PC-9 (cell line): Measurements from ENCODE around the gene TCAIM. TPM values are rescaled to one million over a fixed set of nuclear protein-coding genes. Genes with fewer than 3 reads are reported as not detected.

ENCODE experiments used
- BruUV-seq: library from RNA; stranded (reverse); fragments of 400-500 nt; replicated peaks from 2 replicates; lab custom pipeline; 2021; lab: Mats Ljungman, UMichigan
- CTCF ChIA-PET: fragments of 300-600 bp; sonication (Branson Sonifier 250); formaldehyde crosslinking; loops from one replicate; lab custom pipeline; 2022; ENCODE audit warnings: antibody characterized with exemption; lab: Charles Lee
- POLR2A ChIA-PET: fragments of 300-600 bp; sonication (Branson Sonifier 250); formaldehyde crosslinking; loops from one replicate; lab custom pipeline; 2022; ENCODE audit warnings: antibody characterized with exemption; ENCODE audit not compliant: unreplicated experiment; lab: Charles Lee
- DNase-seq, 2 experiments: peaks; one replicate each; pipeline versions ENCODE4 v3.0.0 to v3.0.0-alpha.2; 2015 to 2022; ENCODE audit warnings: mixed read lengths in 1 of 2
- H2AFZ ChIP-seq: fragments of 200-600 bp; sonication (generic); 2 replicates; pipeline ENCODE4 v1.8.1; 2017; ENCODE audit warnings: antibody characterized with exemption
- H3F3A ChIP-seq: fragments of 200-600 bp; sonication (generic); 2 replicates; pipeline ENCODE4 v1.8.1; 2017; ENCODE audit warnings: antibody characterized with exemption, mild to moderate bottlenecking, low read depth; ENCODE audit not compliant: insufficient read depth
- H3K27ac ChIP-seq: fragments of 200-600 bp; sonication (generic); 2 replicates; pipeline ENCODE4 v1.6.1; 2016; ENCODE audit warnings: mixed run types
- H3K27me3 ChIP-seq: fragments of 200-600 bp; sonication (generic); 2 replicates; pipeline ENCODE4 v1.6.1; 2016; ENCODE audit warnings: low read depth, mixed run types; ENCODE audit not compliant: insufficient read depth
- H3K36me3 ChIP-seq: fragments of 200-600 bp; sonication (generic); 2 replicates; pipeline ENCODE4 v1.6.1; 2016; ENCODE audit warnings: low read depth, mixed run types
- H3K4me1 ChIP-seq: fragments of 200-600 bp; sonication (generic); replicated peaks from 2 replicates; pipeline ENCODE4 v1.6.1; 2016; ENCODE audit warnings: mixed run types; ENCODE audit not compliant: insufficient read depth
- H3K4me2 ChIP-seq: fragments of 200-600 bp; sonication (generic); 2 replicates; pipeline ENCODE4 v1.6.1; 2017; ENCODE audit warnings: mixed run types
- H3K4me3 ChIP-seq: fragments of 200-600 bp; sonication (generic); 2 replicates; pipeline ENCODE4 v1.6.1; 2016; ENCODE audit warnings: mixed run types
- H3K79me2 ChIP-seq: fragments of 200-600 bp; sonication (generic); 2 replicates; pipeline ENCODE4 v1.6.1; 2017; ENCODE audit warnings: low read depth, mixed run types
- H3K9me2 ChIP-seq: fragments of 200-600 bp; sonication (generic); 2 replicates; pipeline ENCODE4 v1.8.1; 2017; ENCODE audit warnings: mild to moderate bottlenecking; ENCODE audit not compliant: insufficient read depth
- H3K9me3 ChIP-seq: fragments of 200-600 bp; sonication (generic); 2 replicates; pipeline ENCODE4 v1.8.1; 2016; ENCODE audit warnings: low read depth; ENCODE audit not compliant: insufficient read depth
- H4K20me1 ChIP-seq: fragments of 200-600 bp; sonication (generic); 2 replicates; pipeline ENCODE4 v1.8.1; 2017; ENCODE audit not compliant: insufficient read depth
- EZH2 ChIP-seq: fragments of 200-600 bp; sonication (generic); IDR thresholded peaks from 2 replicates; pipeline ENCODE4 v1.8.0; 2017; ENCODE audit warnings: antibody characterized with exemption, low read depth
- intact Hi-C: fragments of 100-400 bp; cut with micrococcal nuclease; formaldehyde crosslinking; loops from one replicate; pipeline ENCODE4 v1.10.0; 2022; ENCODE audit not compliant: unreplicated experiment
- total RNA-seq: library from RNA; stranded (reverse); gene quantifications from 2 replicates; pipeline ENCODE4 v1.2.3, GENCODE V29; 2021
- TF ChIP-seq, protein P1 (sequence below): fragments of 200-600 bp; sonication (generic); conservative IDR thresholded peaks from 2 replicates; pipeline ENCODE4 v1.6.1; 2017; ENCODE audit warnings: mixed run types, antibody characterized with exemption, mild to moderate bottlenecking, moderate library complexity

The TCAIM gene
- total RNA-seq, 1 experiment from 2014 or later: 28.3 TPM

- ChIA-PET POLR2A (no interaction called here), CTCF (no interaction called here)
- BruUV-seq: TSS peak; percentile 36
- no peak for DNase-seq
- H3K9me3 ChIP-seq: no peaks in the 10 kb centered on the region
- H3K4me1 ChIP-seq: peaks cover 19% of the 10 kb centered on the region
- H3K27ac ChIP-seq: peak overlapping the region; percentile 63
- peaks cover 20% of the 10 kb centered on the region for H3K79me2 ChIP-seq
- TF ChIP-seq, protein P1, sequence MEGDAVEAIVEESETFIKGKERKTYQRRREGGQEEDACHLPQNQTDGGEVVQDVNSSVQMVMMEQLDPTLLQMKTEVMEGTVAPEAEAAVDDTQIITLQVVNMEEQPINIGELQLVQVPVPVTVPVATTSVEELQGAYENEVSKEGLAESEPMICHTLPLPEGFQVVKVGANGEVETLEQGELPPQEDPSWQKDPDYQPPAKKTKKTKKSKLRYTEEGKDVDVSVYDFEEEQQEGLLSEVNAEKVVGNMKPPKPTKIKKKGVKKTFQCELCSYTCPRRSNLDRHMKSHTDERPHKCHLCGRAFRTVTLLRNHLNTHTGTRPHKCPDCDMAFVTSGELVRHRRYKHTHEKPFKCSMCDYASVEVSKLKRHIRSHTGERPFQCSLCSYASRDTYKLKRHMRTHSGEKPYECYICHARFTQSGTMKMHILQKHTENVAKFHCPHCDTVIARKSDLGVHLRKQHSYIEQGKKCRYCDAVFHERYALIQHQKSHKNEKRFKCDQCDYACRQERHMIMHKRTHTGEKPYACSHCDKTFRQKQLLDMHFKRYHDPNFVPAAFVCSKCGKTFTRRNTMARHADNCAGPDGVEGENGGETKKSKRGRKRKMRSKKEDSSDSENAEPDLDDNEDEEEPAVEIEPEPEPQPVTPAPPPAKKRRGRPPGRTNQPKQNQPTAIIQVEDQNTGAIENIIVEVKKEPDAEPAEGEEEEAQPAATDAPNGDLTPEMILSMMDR: no peak
- TF ChIP-seq EZH2: no peak
- no peaks in the 10 kb centered on the region for H3K27me3 ChIP-seq
- no peaks in the 10 kb centered on the region for H3K36me3 ChIP-seq
- peak overlapping the region; percentile 95 for H3K4me2 ChIP-seq
- H3K4me3 ChIP-seq: peak overlapping the region; percentile 69
- intact Hi-C loops: loop anchor here (5.0 to 10.0 kb wide), 2 partner anchors 138 to 795 kb away; partner anchors contain the start of gene ZNF445
- no peaks in the 10 kb centered on the region for H4K20me1 ChIP-seq
- no peaks in the 10 kb centered on the region for H3F3A ChIP-seq
- no peaks in the 10 kb centered on the region for H3K9me2 ChIP-seq
- H2AFZ ChIP-seq: peak overlapping the region; percentile 92
Observed at GRCh38 chr3:44339181-44340057, 853 bp downstream of the TCAIM start.

DNA sequence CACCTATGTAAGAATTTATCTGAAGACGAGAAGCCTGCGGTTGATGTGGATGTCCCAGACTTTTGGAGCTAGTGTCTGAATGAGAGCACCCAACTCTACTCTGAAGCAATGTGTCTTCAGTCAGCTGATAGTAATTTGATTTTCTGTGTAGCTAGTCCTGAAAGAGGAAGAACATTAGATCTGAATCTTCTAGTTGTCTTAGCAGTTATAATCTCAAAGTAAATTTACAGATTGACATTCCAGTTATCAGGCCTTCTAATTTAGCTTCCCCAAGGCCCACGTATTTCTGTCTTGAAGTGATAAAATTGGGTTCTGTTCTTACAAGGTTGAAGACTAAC is 1.5 kb downstream of the TCAIM start:
- Histone ChIP-seq H3K27me3 (no peaks in the 10 kb centered on the region), H2AFZ (no peak overlapping the region), H3F3A (no peaks in the 10 kb centered on the region), H3K27ac (no peak overlapping the region), H3K36me3 (no peaks in the 10 kb centered on the region), H3K9me2 (no peaks in the 10 kb centered on the region), H3K9me3 (no peaks in the 10 kb centered on the region), H3K4me3 (no peak overlapping the region), H4K20me1 (no peaks in the 10 kb centered on the region), H3K4me1 (peaks cover 19% of the 10 kb centered on the region), H3K4me2 (peak overlapping the region; percentile 95; the same call in 1 of the 2 replicates), H3K79me2 (peaks cover 20% of the 10 kb centered on the region)
- no peak for DNase-seq
- CTCF ChIA-PET: no interaction called here
- TF ChIP-seq EZH2: no peak
- TF ChIP-seq, protein P1: no peak
- intact Hi-C loops: no loop called here
- no TSS peak for BruUV-seq
- POLR2A ChIA-PET: no interaction called here

DNA sequence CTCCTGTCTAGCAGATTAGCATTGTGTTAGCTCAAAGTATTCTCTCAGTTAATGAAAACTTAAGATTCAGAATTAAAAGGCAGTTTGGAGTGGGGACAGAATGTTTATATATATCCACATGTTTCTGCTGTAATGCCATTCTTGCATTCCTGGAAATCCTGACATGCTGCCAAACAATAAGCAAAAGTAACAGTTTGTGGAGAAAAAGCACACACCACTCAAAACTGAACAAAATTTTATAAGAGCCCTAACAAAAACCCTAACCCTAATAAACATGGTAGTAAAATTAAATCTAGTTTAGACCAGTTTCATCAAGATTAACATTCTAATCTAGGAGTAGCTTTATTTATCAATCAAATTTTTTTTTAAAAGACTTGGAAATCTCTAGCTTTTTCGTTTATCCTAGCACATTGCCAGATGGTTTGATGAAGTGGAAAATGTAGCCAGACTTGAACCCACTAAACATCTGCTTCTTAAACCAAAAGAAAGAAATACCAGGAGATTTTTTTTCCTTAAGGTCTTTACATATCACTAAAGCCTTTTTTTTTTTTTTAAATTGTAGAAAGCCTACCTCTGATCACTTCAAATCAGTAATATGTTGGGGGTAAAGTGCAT is 3.7 kb downstream of the TCAIM start:
- Histone ChIP-seq H3K4me3 (no peak overlapping the region), H3K27me3 (no peaks in the 10 kb centered on the region), H3K4me1 (peaks cover 16% of the 10 kb centered on the region), H2AFZ (no peak overlapping the region), H3K27ac (no peak overlapping the region), H3F3A (no peaks in the 10 kb centered on the region), H3K4me2 (no peak overlapping the region), H4K20me1 (no peaks in the 10 kb centered on the region), H3K79me2 (peaks cover 20% of the 10 kb centered on the region), H3K9me2 (no peaks in the 10 kb centered on the region), H3K9me3 (no peaks in the 10 kb centered on the region), H3K36me3 (no peaks in the 10 kb centered on the region)
- intact Hi-C loops: no loop called here
- no peak for DNase-seq
- TF ChIP-seq, protein P1: no peak
- no peak for TF ChIP-seq EZH2
- ChIA-PET POLR2A (no interaction called here), CTCF (no interaction called here)
- BruUV-seq: no TSS peak
